ENCODE measurements around the gene TRIM52.

DNA sequence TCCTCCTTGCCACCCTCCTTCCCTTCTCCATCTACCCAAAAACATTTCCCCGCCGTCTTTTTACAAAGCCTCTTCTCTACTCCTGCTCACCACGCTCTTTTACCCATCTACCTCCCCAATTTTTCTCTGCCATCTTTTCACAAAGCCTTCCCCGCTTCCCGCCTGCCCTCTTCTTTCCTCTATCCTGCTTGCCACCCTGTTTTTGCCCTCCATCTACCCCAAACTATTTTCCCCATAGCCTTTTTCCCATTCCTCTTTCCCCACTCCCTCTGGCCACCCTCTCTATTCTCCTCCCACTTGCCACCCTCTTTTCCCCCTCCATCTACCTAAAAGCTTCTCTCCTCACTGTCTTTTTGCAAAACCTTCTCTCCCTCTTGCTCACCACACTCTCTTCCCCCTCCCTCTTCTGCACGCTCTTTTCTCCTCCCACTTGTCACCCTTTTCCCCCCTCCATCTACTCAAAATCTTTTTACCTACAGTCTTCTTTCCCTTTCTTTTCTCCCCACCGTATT lies 19.4 kb upstream of the TRIM52 start:
- TF ChIP-seq, protein P1, sequence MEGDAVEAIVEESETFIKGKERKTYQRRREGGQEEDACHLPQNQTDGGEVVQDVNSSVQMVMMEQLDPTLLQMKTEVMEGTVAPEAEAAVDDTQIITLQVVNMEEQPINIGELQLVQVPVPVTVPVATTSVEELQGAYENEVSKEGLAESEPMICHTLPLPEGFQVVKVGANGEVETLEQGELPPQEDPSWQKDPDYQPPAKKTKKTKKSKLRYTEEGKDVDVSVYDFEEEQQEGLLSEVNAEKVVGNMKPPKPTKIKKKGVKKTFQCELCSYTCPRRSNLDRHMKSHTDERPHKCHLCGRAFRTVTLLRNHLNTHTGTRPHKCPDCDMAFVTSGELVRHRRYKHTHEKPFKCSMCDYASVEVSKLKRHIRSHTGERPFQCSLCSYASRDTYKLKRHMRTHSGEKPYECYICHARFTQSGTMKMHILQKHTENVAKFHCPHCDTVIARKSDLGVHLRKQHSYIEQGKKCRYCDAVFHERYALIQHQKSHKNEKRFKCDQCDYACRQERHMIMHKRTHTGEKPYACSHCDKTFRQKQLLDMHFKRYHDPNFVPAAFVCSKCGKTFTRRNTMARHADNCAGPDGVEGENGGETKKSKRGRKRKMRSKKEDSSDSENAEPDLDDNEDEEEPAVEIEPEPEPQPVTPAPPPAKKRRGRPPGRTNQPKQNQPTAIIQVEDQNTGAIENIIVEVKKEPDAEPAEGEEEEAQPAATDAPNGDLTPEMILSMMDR (IDR thresholded peaks at IDR 0.05 in 2 of 3, conservative IDR thresholded peaks at IDR 0.05 in 1 of 3; ENCODE audit: borderline replicate concordance in 1 of 3, insufficient read depth in 1 of 3, low read depth in 2 of 3, low read length in 2 of 3), result no peak
- TF ChIP-seq EZH2 (IDR thresholded peaks at IDR 0.05) (no peak), POLR2A (IDR thresholded peaks at IDR 0.05; ENCODE audit: borderline replicate concordance, extremely low read depth, insufficient read depth, insufficient read length) (no peak), RAD21 (IDR thresholded peaks at IDR 0.05; ENCODE audit: low read depth) (no peak), CEBPB (IDR thresholded peaks at IDR 0.05; ENCODE audit: low read depth) (no peak), POLR2AphosphoS5 (IDR thresholded peaks at IDR 0.05; ENCODE audit: low read depth, low read length) (no peak), SIN3A (IDR thresholded peaks at IDR 0.05; ENCODE audit: low read depth) (no peak), CBX3 (IDR thresholded peaks at IDR 0.05; ENCODE audit: low read depth) (no peak), YY1 (IDR thresholded peaks at IDR 0.05; ENCODE audit: extremely low read depth, insufficient replicate concordance, low read depth, low read length) (no peak)
- TF ChIP-seq, protein P2, sequence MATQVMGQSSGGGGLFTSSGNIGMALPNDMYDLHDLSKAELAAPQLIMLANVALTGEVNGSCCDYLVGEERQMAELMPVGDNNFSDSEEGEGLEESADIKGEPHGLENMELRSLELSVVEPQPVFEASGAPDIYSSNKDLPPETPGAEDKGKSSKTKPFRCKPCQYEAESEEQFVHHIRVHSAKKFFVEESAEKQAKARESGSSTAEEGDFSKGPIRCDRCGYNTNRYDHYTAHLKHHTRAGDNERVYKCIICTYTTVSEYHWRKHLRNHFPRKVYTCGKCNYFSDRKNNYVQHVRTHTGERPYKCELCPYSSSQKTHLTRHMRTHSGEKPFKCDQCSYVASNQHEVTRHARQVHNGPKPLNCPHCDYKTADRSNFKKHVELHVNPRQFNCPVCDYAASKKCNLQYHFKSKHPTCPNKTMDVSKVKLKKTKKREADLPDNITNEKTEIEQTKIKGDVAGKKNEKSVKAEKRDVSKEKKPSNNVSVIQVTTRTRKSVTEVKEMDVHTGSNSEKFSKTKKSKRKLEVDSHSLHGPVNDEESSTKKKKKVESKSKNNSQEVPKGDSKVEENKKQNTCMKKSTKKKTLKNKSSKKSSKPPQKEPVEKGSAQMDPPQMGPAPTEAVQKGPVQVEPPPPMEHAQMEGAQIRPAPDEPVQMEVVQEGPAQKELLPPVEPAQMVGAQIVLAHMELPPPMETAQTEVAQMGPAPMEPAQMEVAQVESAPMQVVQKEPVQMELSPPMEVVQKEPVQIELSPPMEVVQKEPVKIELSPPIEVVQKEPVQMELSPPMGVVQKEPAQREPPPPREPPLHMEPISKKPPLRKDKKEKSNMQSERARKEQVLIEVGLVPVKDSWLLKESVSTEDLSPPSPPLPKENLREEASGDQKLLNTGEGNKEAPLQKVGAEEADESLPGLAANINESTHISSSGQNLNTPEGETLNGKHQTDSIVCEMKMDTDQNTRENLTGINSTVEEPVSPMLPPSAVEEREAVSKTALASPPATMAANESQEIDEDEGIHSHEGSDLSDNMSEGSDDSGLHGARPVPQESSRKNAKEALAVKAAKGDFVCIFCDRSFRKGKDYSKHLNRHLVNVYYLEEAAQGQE (IDR thresholded peaks at IDR 0.05; ENCODE audit: low read depth), result no peak
- TF ChIP-seq, protein P3, sequence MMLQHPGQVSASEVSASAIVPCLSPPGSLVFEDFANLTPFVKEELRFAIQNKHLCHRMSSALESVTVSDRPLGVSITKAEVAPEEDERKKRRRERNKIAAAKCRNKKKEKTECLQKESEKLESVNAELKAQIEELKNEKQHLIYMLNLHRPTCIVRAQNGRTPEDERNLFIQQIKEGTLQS (IDR thresholded peaks at IDR 0.05), result no peak
